ENCODE results near the gene NUDCD2. TPM values are rescaled to one million over a fixed set of nuclear protein-coding genes. Genes with fewer than 3 reads are reported as not detected.

Gene NUDCD2
- total and polyA plus RNA-seq, 4 donors = 3.8 to 25.0 (median 11.6) TPM

DNA sequence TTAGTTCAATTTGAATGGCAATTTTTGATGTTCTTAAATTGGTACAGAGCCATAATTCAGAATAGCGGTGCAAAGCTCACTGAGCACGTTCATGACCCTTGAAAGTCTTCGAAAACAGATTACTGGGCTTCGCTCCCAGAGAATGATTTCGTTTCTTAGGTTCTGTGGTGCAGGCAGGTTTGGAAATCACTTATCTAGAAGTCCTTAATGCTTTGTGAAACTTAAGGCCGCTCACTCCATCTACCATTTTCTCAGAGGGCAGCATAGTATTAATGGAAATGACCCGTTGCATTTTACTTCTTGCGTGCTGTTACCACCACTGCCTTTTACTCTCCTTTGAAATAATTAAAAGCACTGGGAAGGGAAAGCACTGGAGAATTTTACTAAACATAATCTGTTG is 42.6 kb upstream of the NUDCD2 start:
- ATAC-seq (ENCODE audit: insufficient read depth, low FRiP score) = no peak
- peak overlapping the region in 1 of 2 donors; percentile 93 for H3K9ac ChIP-seq (ENCODE audit: insufficient read depth in 1 of 2, low read length in 2 of 2)
- peak in 1 of 3 donors; percentile 41 for DNase-seq

DNA sequence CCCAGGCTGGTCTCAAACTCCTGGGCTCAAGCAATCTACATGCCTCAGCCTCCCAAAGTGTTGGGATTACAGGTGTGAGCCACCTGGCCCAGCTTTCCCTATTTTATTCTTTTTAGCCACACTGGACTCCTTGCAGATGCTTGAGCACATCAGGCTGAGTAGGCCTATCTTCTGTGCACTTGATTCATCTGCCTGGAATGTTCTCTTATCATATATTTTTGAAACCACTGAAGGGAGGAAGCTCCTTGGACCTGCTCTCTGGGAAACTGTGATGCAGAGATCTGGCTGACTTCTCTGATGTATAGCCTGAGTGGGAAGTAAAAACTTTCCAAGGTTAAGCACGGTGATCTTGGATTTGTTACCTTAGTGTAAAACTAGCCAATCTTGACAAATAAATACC is 39.0 kb upstream of the NUDCD2 start:
- TF ChIP-seq CTCF (IDR thresholded peaks at IDR 0.05; ENCODE audit: control extremely low read depth, extremely low read depth) = no peak
- WGBS, 2 donors = 90 to 92% methylated on average over 1 of the region's 1 CpG
- no peak for ATAC-seq (ENCODE audit: insufficient read depth, low FRiP score)
- Histone ChIP-seq H3K27me3 (ENCODE audit: control insufficient read depth in 3 of 3, insufficient read depth in 3 of 3, low read length in 2 of 3) (no peaks in the 10 kb centered on the region), H3K36me3 (ENCODE audit: control insufficient read depth in 4 of 4, insufficient read depth in 4 of 4, low read length in 4 of 4) (no peaks in the 10 kb centered on the region), H3K4me3 (no peak overlapping the region), H3K9ac (ENCODE audit: insufficient read depth in 1 of 2, low read length in 2 of 2) (no peak overlapping the region), H3K27ac (ENCODE audit: low read depth in 1 of 2, low read length in 1 of 2) (no peak overlapping the region), H3K9me3 (ENCODE audit: control insufficient read depth in 4 of 4, insufficient read depth in 3 of 4, low read length in 3 of 4) (peaks cover 0 to 3% (median 0%) of the 10 kb centered on the region in 4 donors), H3K4me1 (ENCODE audit: control insufficient read depth in 5 of 5, insufficient read depth in 5 of 5, low read length in 5 of 5) (peaks cover 0 to 10% (median 3%) of the 10 kb centered on the region in 5 donors)
- no peak for DNase-seq

More for the DNA sequence above, 42.6 kb upstream of the NUDCD2 start:
- H3K27ac ChIP-seq (ENCODE audit: low read depth in 1 of 2, low read length in 1 of 2) = peak overlapping the region; percentile 59 to 97
- no peaks in the 10 kb centered on the region for H3K36me3 ChIP-seq (ENCODE audit: control insufficient read depth in 4 of 4, insufficient read depth in 4 of 4, low read length in 4 of 4)
- 57 to 70% methylated on average over 8 of the region's 8 CpGs for WGBS, 2 donors
- TF ChIP-seq CTCF (IDR thresholded peaks at IDR 0.05; ENCODE audit: control extremely low read depth, extremely low read depth) = no peak
- peaks cover 0 to 32% (median 3%) of the 10 kb centered on the region in 5 donors for H3K4me1 ChIP-seq (ENCODE audit: control insufficient read depth in 5 of 5, insufficient read depth in 5 of 5, low read length in 5 of 5)
- no peaks in the 10 kb centered on the region for H3K27me3 ChIP-seq (ENCODE audit: control insufficient read depth in 3 of 3, insufficient read depth in 3 of 3, low read length in 2 of 3)
- no peak overlapping the region for H3K4me3 ChIP-seq
- no peaks in the 10 kb centered on the region for H3K9me3 ChIP-seq (ENCODE audit: control insufficient read depth in 4 of 4, insufficient read depth in 3 of 4, low read length in 3 of 4)

DNA sequence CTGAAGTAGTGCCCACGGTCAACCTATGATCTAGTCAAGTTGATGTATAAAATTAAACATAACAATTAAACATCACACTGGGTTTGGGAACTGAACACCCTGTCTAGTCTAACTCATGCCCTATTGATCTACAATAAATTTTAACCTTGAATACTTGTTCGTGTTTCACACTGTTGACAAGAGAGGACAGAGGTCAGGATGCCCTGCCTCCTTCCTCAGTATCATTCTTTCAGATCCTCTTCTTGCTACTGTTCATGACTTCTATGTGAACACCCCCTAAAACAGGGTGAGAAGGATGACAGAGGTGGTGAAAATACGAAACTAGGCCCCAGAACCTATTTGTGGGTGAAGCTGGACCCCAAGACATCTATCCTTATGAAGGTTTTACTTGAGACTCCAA is 37.4 kb upstream of the NUDCD2 start:
- Histone ChIP-seq H3K4me3 (no peak overlapping the region), H3K27ac (ENCODE audit: low read depth in 1 of 2, low read length in 1 of 2) (no peak overlapping the region), H3K36me3 (ENCODE audit: control insufficient read depth in 4 of 4, insufficient read depth in 4 of 4, low read length in 4 of 4) (peaks cover 0 to 2% (median 0%) of the 10 kb centered on the region in 4 donors), H3K9me3 (ENCODE audit: control insufficient read depth in 4 of 4, insufficient read depth in 3 of 4, low read length in 3 of 4) (peaks cover 0 to 3% (median 0%) of the 10 kb centered on the region in 4 donors), H3K4me1 (ENCODE audit: control insufficient read depth in 5 of 5, insufficient read depth in 5 of 5, low read length in 5 of 5) (peaks cover 0 to 3% (median 0%) of the 10 kb centered on the region in 5 donors), H3K27me3 (ENCODE audit: control insufficient read depth in 3 of 3, insufficient read depth in 3 of 3, low read length in 2 of 3) (no peaks in the 10 kb centered on the region), H3K9ac (ENCODE audit: insufficient read depth in 1 of 2, low read length in 2 of 2) (no peak overlapping the region)
- no peak for TF ChIP-seq CTCF (IDR thresholded peaks at IDR 0.05; ENCODE audit: control extremely low read depth, extremely low read depth)
- ATAC-seq (ENCODE audit: insufficient read depth, low FRiP score) (no peak), DNase-seq (no peak)
- WGBS, 2 donors = 94% methylated on average over 3 of the region's 3 CpGs

- WGBS, 2 donors = 93 to 100% methylated on average over 1 of the region's 1 CpG
- Histone ChIP-seq H3K27ac (ENCODE audit: low read depth in 1 of 2, low read length in 1 of 2) (no peak overlapping the region), H3K9me3 (ENCODE audit: control insufficient read depth in 4 of 4, insufficient read depth in 3 of 4, low read length in 3 of 4) (peaks cover 0 to 3% (median 0%) of the 10 kb centered on the region in 4 donors), H3K4me3 (no peak overlapping the region), H3K9ac (ENCODE audit: insufficient read depth in 1 of 2, low read length in 2 of 2) (no peak overlapping the region), H3K4me1 (ENCODE audit: control insufficient read depth in 5 of 5, insufficient read depth in 5 of 5, low read length in 5 of 5) (no peaks in the 10 kb centered on the region), H3K36me3 (ENCODE audit: control insufficient read depth in 4 of 4, insufficient read depth in 4 of 4, low read length in 4 of 4) (peaks cover 0 to 4% (median 0%) of the 10 kb centered on the region in 4 donors), H3K27me3 (ENCODE audit: control insufficient read depth in 3 of 3, insufficient read depth in 3 of 3, low read length in 2 of 3) (no peaks in the 10 kb centered on the region)
- ATAC-seq (ENCODE audit: insufficient read depth, low FRiP score) (no peak), DNase-seq (no peak)
- TF ChIP-seq CTCF (IDR thresholded peaks at IDR 0.05; ENCODE audit: control extremely low read depth, extremely low read depth) = no peak
Observed at GRCh38 chr5:163496286-163496685, 36.4 kb upstream of the NUDCD2 start.

Measured in lung (tissue), 12 donors.